HEK293 (cell line): ENCODE measurements around the gene CPXM2.

Experiments
- GFI1B ChIP-seq: fragments of 450-650 bp; formaldehyde crosslinking; IDR thresholded peaks from 2 replicates; pipeline ENCODE4 v1.5.1; 2016; ENCODE audit warnings: missing biosample characterization, missing genetic modification characterization
- GLI2 ChIP-seq: fragments of 450-650 bp; formaldehyde crosslinking; IDR thresholded peaks from 2 replicates; pipeline ENCODE4; 2017; ENCODE audit warnings: missing biosample characterization, missing genetic modification characterization, low read depth, borderline replicate concordance
- KLF16 ChIP-seq: fragments of 450-650 bp; formaldehyde crosslinking; IDR thresholded peaks from 2 replicates; pipeline ENCODE4 v1.5.1; 2017; ENCODE audit warnings: missing biosample characterization, missing genetic modification characterization
- MYNN ChIP-seq: fragments of 450-650 bp; formaldehyde crosslinking; IDR thresholded peaks from 2 replicates; pipeline ENCODE4 v1.5.1; 2016; ENCODE audit warnings: missing biosample characterization, missing genetic modification characterization, borderline replicate concordance
- ZNF140 ChIP-seq: fragments of 450-650 bp; formaldehyde crosslinking; IDR thresholded peaks from 2 replicates; pipeline ENCODE4 v1.5.1; 2016; ENCODE audit warnings: missing biosample characterization, missing genetic modification characterization
- ZNF274 ChIP-seq, 2 experiments: fragments of 200-500 bp in 1 of 2; fragments of 450-650 bp in 1 of 2; sonication (Bioruptor generic) in 1 of 2; formaldehyde crosslinking in 1 of 2; IDR thresholded peaks; 2 replicates each; pipeline versions ENCODE4 v1.5.1 to v1.6.1; 2014 to 2016; ENCODE audit warnings: borderline replicate concordance in 1 of 2, inconsistent platforms in 1 of 2, low read length in 1 of 2, missing biosample characterization in 1 of 2, missing genetic modification characterization in 1 of 2
- ZNF658 ChIP-seq: fragments of 450-650 bp; formaldehyde crosslinking; IDR thresholded peaks from 2 replicates; pipeline ENCODE4; 2016; ENCODE audit warnings: missing biosample characterization, missing genetic modification characterization
- ZNF670 ChIP-seq: fragments of 450-650 bp; formaldehyde crosslinking; IDR thresholded peaks from 2 replicates; pipeline ENCODE4 v1.5.1; 2016; ENCODE audit warnings: missing biosample characterization, missing genetic modification characterization, low read depth
- TF ChIP-seq, protein P1 (sequence below): fragments of 450-650 bp; formaldehyde crosslinking; IDR thresholded peaks from 2 replicates; pipeline ENCODE4 v1.5.1; 2016; ENCODE audit warnings: missing biosample characterization, missing genetic modification characterization

DNA sequence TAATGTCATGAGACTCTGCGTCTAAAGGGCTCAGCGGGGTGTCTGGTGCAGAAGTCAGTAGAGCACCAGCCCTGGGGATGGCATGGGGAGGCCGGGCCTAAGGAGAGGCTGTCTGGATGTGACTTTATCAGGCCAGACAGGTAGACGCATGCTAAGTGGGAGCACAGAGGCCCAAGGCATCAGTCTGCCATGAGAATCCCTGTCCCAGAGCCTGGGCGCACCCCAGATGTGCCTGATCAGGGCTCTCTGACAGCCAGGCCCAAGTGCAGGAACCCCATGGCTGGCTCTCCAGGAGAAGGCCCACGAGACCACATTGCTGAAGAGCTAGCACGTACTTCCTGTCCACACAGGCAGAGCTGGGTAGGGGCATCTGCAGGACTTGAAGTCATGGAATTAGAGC, 48.0 kb upstream of the CPXM2 start:
- TF ChIP-seq, protein P1, sequence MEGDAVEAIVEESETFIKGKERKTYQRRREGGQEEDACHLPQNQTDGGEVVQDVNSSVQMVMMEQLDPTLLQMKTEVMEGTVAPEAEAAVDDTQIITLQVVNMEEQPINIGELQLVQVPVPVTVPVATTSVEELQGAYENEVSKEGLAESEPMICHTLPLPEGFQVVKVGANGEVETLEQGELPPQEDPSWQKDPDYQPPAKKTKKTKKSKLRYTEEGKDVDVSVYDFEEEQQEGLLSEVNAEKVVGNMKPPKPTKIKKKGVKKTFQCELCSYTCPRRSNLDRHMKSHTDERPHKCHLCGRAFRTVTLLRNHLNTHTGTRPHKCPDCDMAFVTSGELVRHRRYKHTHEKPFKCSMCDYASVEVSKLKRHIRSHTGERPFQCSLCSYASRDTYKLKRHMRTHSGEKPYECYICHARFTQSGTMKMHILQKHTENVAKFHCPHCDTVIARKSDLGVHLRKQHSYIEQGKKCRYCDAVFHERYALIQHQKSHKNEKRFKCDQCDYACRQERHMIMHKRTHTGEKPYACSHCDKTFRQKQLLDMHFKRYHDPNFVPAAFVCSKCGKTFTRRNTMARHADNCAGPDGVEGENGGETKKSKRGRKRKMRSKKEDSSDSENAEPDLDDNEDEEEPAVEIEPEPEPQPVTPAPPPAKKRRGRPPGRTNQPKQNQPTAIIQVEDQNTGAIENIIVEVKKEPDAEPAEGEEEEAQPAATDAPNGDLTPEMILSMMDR = no peak
- no peak for TF ChIP-seq MYNN (tag by site-specific recombination)
- TF ChIP-seq GFI1B (tag by site-specific recombination) = no peak
- TF ChIP-seq ZNF140 (tag by site-specific recombination) = no peak
- no peak for TF ChIP-seq ZNF670
- no peak for TF ChIP-seq GLI2
- no peak for TF ChIP-seq ZNF658 (tag by site-specific recombination)
- no peak for TF ChIP-seq ZNF274 (IDR thresholded peaks at IDR 0.05; ENCODE audit: low read length)
- TF ChIP-seq ZNF274 (tag by site-specific recombination; IDR thresholded peaks at IDR 0.05; ENCODE audit: borderline replicate concordance) = no peak
- TF ChIP-seq KLF16 (tag by site-specific recombination) = no peak
